Measurements from ENCODE around the gene TENM3.

Gene TENM3

GRCh38 chr4:182695009-182695408 is 451.8 kb downstream of the TENM3 start:
- no peak for TF ChIP-seq CTCF (IDR thresholded peaks at IDR 0.05; ENCODE audit: insufficient read depth, missing control alignments)
- DNase-seq (ENCODE audit: insufficient read length, low spot score): no peak
- FAIRE-seq: no peak

GRCh38 chr4:182695842-182696241 is 452.6 kb downstream of the TENM3 start:
- FAIRE-seq (peak; percentile 21), DNase-seq (ENCODE audit: insufficient read length, low spot score) (no peak)
- no peak for TF ChIP-seq CTCF (IDR thresholded peaks at IDR 0.05; ENCODE audit: insufficient read depth, missing control alignments)

GRCh38 chr4:182697094-182697493 is 453.9 kb downstream of the TENM3 start:
- peak; percentile 94 for FAIRE-seq
- DNase-seq (ENCODE audit: insufficient read length, low spot score): no peak
- TF ChIP-seq CTCF (IDR thresholded peaks at IDR 0.05; ENCODE audit: insufficient read depth, missing control alignments): no peak

GRCh38 chr4:182698212-182698611 is 455.0 kb downstream of the TENM3 start:
- no peak for TF ChIP-seq CTCF (IDR thresholded peaks at IDR 0.05; ENCODE audit: insufficient read depth, missing control alignments)
- FAIRE-seq (peak; percentile 38), DNase-seq (ENCODE audit: insufficient read length, low spot score) (no peak)

GRCh38 chr4:182699201-182699600 is 456.0 kb downstream of the TENM3 start:
- FAIRE-seq: no peak
- DNase-seq (ENCODE audit: insufficient read length, low spot score): no peak
- no peak for TF ChIP-seq CTCF (IDR thresholded peaks at IDR 0.05; ENCODE audit: insufficient read depth, missing control alignments)

GRCh38 chr4:182699795-182700194 is 456.6 kb downstream of the TENM3 start:
- FAIRE-seq: no peak
- no peak for DNase-seq (ENCODE audit: insufficient read length, low spot score)
- no peak for TF ChIP-seq CTCF (IDR thresholded peaks at IDR 0.05; ENCODE audit: insufficient read depth, missing control alignments)

- FAIRE-seq: no peak
- no peak for TF ChIP-seq CTCF (IDR thresholded peaks at IDR 0.05; ENCODE audit: insufficient read depth, missing control alignments)
These were observed 457.4 kb downstream of the TENM3 start for GRCh38 chr4:182700362-182701160.

More at GRCh38 chr4:182700362-182701160, 457.4 kb downstream of the TENM3 start:
- no peak for DNase-seq (ENCODE audit: insufficient read length, low spot score)

Data from D721Med (cell line).